Skeletal muscle tissue (tissue), 4 donors: ENCODE data around the gene FAM161A. TPM values are rescaled to one million over a fixed set of nuclear protein-coding genes. Genes with fewer than 3 reads are reported as not detected.
"Not testable (repeated sequence)": the region's sequence is repeated elsewhere in the genome, so short reads cannot be mapped to it uniquely, and the experiment has no call there.

Experiments
- H3K27ac ChIP-seq: one replicate; pipeline ENCODE4 v1.7.0; 2013; ENCODE audit warnings: mild to moderate bottlenecking, low read depth, low read length, inconsistent platforms
- H3K27me3 ChIP-seq, 3 donors: one replicate each; pipeline ENCODE4 v1.7.0; 2013; ENCODE audit warnings: low read length in 3 of 3; ENCODE audit not compliant: control insufficient read depth in 3 of 3, insufficient read depth in 3 of 3
- H3K36me3 ChIP-seq, 3 donors: one replicate each; pipeline ENCODE4 v1.7.0; 2013; ENCODE audit warnings: low read length in 3 of 3; ENCODE audit not compliant: control insufficient read depth in 3 of 3, insufficient read depth in 3 of 3
- H3K4me1 ChIP-seq, 3 donors: one replicate each; pipeline ENCODE4 v1.7.0; 2013; ENCODE audit warnings: low read length in 3 of 3, mild to moderate bottlenecking in 3 of 3; ENCODE audit not compliant: control insufficient read depth in 3 of 3, insufficient read depth in 3 of 3
- H3K4me3 ChIP-seq, 3 donors: one replicate each; pipeline ENCODE4 v1.7.0; 2013; ENCODE audit warnings: low read length in 3 of 3
- H3K9ac ChIP-seq, 3 donors: one replicate each; pipeline ENCODE4 v1.7.0; 2013; ENCODE audit warnings: low read length in 3 of 3, mild to moderate bottlenecking in 3 of 3, moderate library complexity in 2 of 3, low read depth in 1 of 3
- H3K9me3 ChIP-seq, 3 donors: one replicate each; pipeline ENCODE4 v1.7.0; 2013; ENCODE audit warnings: low read length in 3 of 3; ENCODE audit not compliant: control insufficient read depth in 3 of 3
- total RNA-seq: library from RNA; depleted of rRNA; stranded (reverse); fragments of >200 nt; gene quantifications from one replicate; pipeline ENCODE4 v1.2.3, GENCODE V29; 2014
- donor health status: Osteomylitis.

The FAM161A gene
- 7.3 TPM for total RNA-seq

GRCh38 chr2:61853847-61854563 lies at the start of gene FAM161A:
FAM161A (minus strand) TSS chr2:61854060; CDS start chr2:61854041, 19 bp downstream.
- peak within 1 kb of the TSS; percentile 82 for H3K27ac ChIP-seq
- peak within 1 kb of the TSS; percentile 92 to 100 (median 97) for H3K4me3 ChIP-seq
- peak within 1 kb of the TSS; percentile 83 to 88 (median 84) for H3K9ac ChIP-seq
- H3K27me3 ChIP-seq: no peaks in the 10 kb centered on the region
- H3K4me1 ChIP-seq: peaks cover 9 to 15% (median 12%) of the 10 kb centered on the region in 3 donors
- no peaks in the 10 kb centered on the region for H3K9me3 ChIP-seq
- no peaks in the 10 kb centered on the region for H3K36me3 ChIP-seq

GRCh38 chr2:61900281-61900680 lies 46.4 kb upstream of the FAM161A start:
- no peaks in the 10 kb centered on the region for H3K9me3 ChIP-seq
- no peaks in the 10 kb centered on the region for H3K36me3 ChIP-seq
- no peaks in the 10 kb centered on the region for H3K27me3 ChIP-seq
- no peak overlapping the region for H3K27ac ChIP-seq
- H3K4me1 ChIP-seq: peaks cover 0 to 1% (median 0%) of the 10 kb centered on the region in 3 donors
- H3K4me3 ChIP-seq: no peak overlapping the region
- H3K9ac ChIP-seq: no peak overlapping the region

GRCh38 chr2:61898810-61899209 lies 45.0 kb upstream of the FAM161A start:
- Histone ChIP-seq H3K4me3 (no peak overlapping the region), H3K9me3 (no peaks in the 10 kb centered on the region), H3K27ac (no peak overlapping the region), H3K27me3 (no peaks in the 10 kb centered on the region), H3K4me1 (no peaks in the 10 kb centered on the region), H3K36me3 (no peaks in the 10 kb centered on the region), H3K9ac (no peak overlapping the region)

- Histone ChIP-seq H3K4me1 (peaks cover 7 to 25% (median 11%) of the 10 kb centered on the region in 3 donors), H3K4me3 (peak within 1 kb of the TSS; percentile 96 to 99 (median 96))
Observed at GRCh38 chr2:61888267-61889055, 34.6 kb upstream of the FAM161A start, which contains the start of gene CCT4. CCT4 (minus strand) TSS chr2:61888656; CDS start chr2:61888507, 149 bp downstream.

GRCh38 chr2:61887717-61888266 lies 33.9 kb upstream of the FAM161A start:
- Histone ChIP-seq H3K27me3 (no peaks in the 10 kb centered on the region), H3K9me3 (no peaks in the 10 kb centered on the region), H3K4me3 (peak overlapping the region; percentile 96 to 99 (median 96)), H3K9ac (peak overlapping the region; percentile 90 to 98 (median 98)), H3K27ac (peak overlapping the region; percentile 97), H3K4me1 (peaks cover 7 to 25% (median 11%) of the 10 kb centered on the region in 3 donors), H3K36me3 (peaks cover 8 to 24% (median 17%) of the 10 kb centered on the region in 3 donors)

More at GRCh38 chr2:61888267-61889055, 34.6 kb upstream of the FAM161A start, which contains the start of gene CCT4:
- Histone ChIP-seq H3K36me3 (peaks cover 3 to 17% (median 12%) of the 10 kb centered on the region in 3 donors), H3K27ac (peak within 1 kb of the TSS; percentile 97), H3K27me3 (no peaks in the 10 kb centered on the region), H3K9ac (peak within 1 kb of the TSS; percentile 90 to 98 (median 98)), H3K9me3 (no peaks in the 10 kb centered on the region)

GRCh38 chr2:61885896-61886603 lies 32.2 kb upstream of the FAM161A start:
- Histone ChIP-seq H3K36me3 (peaks cover 9 to 34% (median 27%) of the 10 kb centered on the region in 3 donors), H3K9ac (no peak overlapping the region), H3K9me3 (no peaks in the 10 kb centered on the region), H3K4me1 (peaks cover 7 to 25% (median 11%) of the 10 kb centered on the region in 3 donors), H3K27me3 (no peaks in the 10 kb centered on the region), H3K4me3 (no peak overlapping the region), H3K27ac (no peak overlapping the region)

- no peak overlapping the region for H3K4me3 ChIP-seq
- peaks cover 7 to 20% (median 11%) of the 10 kb centered on the region in 3 donors for H3K4me1 ChIP-seq
- no peaks in the 10 kb centered on the region for H3K27me3 ChIP-seq
- no peaks in the 10 kb centered on the region for H3K9me3 ChIP-seq
- no peak overlapping the region for H3K27ac ChIP-seq
- H3K36me3 ChIP-seq: peaks cover 22 to 59% (median 54%) of the 10 kb centered on the region in 3 donors
- H3K9ac ChIP-seq: no peak overlapping the region
Observed at GRCh38 chr2:61882850-61883249, 29.0 kb upstream of the FAM161A start.

GRCh38 chr2:61879351-61879750 lies 25.5 kb upstream of the FAM161A start:
- H3K27ac ChIP-seq, H3K4me1 ChIP-seq, H3K27me3 ChIP-seq, H3K9me3 ChIP-seq, H3K9ac ChIP-seq, H3K4me3 ChIP-seq: not testable (repeated sequence)
- H3K36me3 ChIP-seq: peaks cover 38 to 76% (median 67%) of the 10 kb centered on the region in 3 donors

GRCh38 chr2:61878761-61879160 lies 24.9 kb upstream of the FAM161A start:
- Histone ChIP-seq H3K9ac (no peak overlapping the region), H3K36me3 (peaks cover 39 to 75% (median 67%) of the 10 kb centered on the region in 3 donors), H3K27ac (no peak overlapping the region), H3K27me3 (no peaks in the 10 kb centered on the region), H3K9me3 (no peaks in the 10 kb centered on the region), H3K4me3 (no peak overlapping the region), H3K4me1 (no peaks in the 10 kb centered on the region)
